Trophoblast cell (in vitro differentiated cells and primary cell): ENCODE data around the gene PBX3.

Source experiments
- DNase-seq, 2 donors: peaks; one replicate each; pipeline ENCODE4 v3.0.0-alpha.2; 2016
- H2AFZ ChIP-seq: 2 replicates; pipeline ENCODE4 v1.6.1; 2013; ENCODE audit warnings: low read length, moderate library complexity, mild to moderate bottlenecking; ENCODE audit not compliant: insufficient read depth, poor library complexity
- H2AK5ac ChIP-seq: 2 replicates; pipeline ENCODE4 v1.6.1; 2013; ENCODE audit warnings: mild to moderate bottlenecking, low read length
- H2BK120ac ChIP-seq: 2 replicates; pipeline ENCODE4 v1.6.1; 2013; ENCODE audit warnings: low read length, mild to moderate bottlenecking, moderate library complexity; ENCODE audit not compliant: insufficient read depth, poor library complexity
- H2BK12ac ChIP-seq: 2 replicates; pipeline ENCODE4 v1.6.1; 2013; ENCODE audit warnings: mild to moderate bottlenecking, low read length, moderate library complexity
- H2BK5ac ChIP-seq: 2 replicates; pipeline ENCODE4 v1.6.1; 2013; ENCODE audit warnings: low read length, low read depth, moderate library complexity, mild to moderate bottlenecking; ENCODE audit not compliant: poor library complexity
- H3K14ac ChIP-seq: 2 replicates; pipeline ENCODE4 v1.6.1; 2013; ENCODE audit warnings: mild to moderate bottlenecking, low read length
- H3K18ac ChIP-seq: 2 replicates; pipeline ENCODE4 v1.6.1; 2013; ENCODE audit warnings: mild to moderate bottlenecking, low read length
- H3K23ac ChIP-seq: 2 replicates; pipeline ENCODE4 v1.6.1; 2013; ENCODE audit warnings: low read length
- H3K27ac ChIP-seq: 2 replicates; pipeline ENCODE4 v1.5.1; 2013; ENCODE audit warnings: low read depth, mild to moderate bottlenecking, inconsistent platforms, low read length, moderate library complexity
- H3K27me3 ChIP-seq: 2 replicates; pipeline ENCODE4 v1.6.1; 2013; ENCODE audit warnings: inconsistent platforms, mild to moderate bottlenecking, low read length, moderate library complexity; ENCODE audit not compliant: insufficient read depth
- H3K36me3 ChIP-seq, 2 experiments: 1 replicate in 1 of 2; 2 replicates in 1 of 2; pipeline ENCODE4 v1.6.1; 2013; ENCODE audit warnings: low read length in 2 of 2, mild to moderate bottlenecking in 2 of 2, moderate library complexity in 1 of 2; ENCODE audit not compliant: insufficient read depth in 2 of 2, control insufficient read depth in 1 of 2
- H3K4ac ChIP-seq: 2 replicates; pipeline ENCODE4 v1.6.1; 2013; ENCODE audit warnings: low read depth, mild to moderate bottlenecking, low read length, moderate library complexity
- H3K4me1 ChIP-seq, 2 experiments: 1 replicate in 1 of 2; 2 replicates in 1 of 2; pipeline ENCODE4 v1.6.1; 2013; ENCODE audit warnings: low read length in 2 of 2, mild to moderate bottlenecking in 2 of 2, moderate library complexity in 1 of 2; ENCODE audit not compliant: insufficient read depth in 2 of 2, control insufficient read depth in 1 of 2
- H3K4me2 ChIP-seq: 2 replicates; pipeline ENCODE4 v1.6.1; 2013; ENCODE audit warnings: inconsistent platforms, mild to moderate bottlenecking, low read length, moderate library complexity
- H3K4me3 ChIP-seq: 2 replicates; pipeline ENCODE4 v1.5.1; 2013; ENCODE audit warnings: mild to moderate bottlenecking, low read depth, low read length, inconsistent platforms
- H3K79me1 ChIP-seq: one replicate; pipeline ENCODE4 v1.6.1; 2013; ENCODE audit warnings: low read length
- H3K79me2 ChIP-seq: 2 replicates; pipeline ENCODE4 v1.6.1; 2013; ENCODE audit warnings: low read length, mild to moderate bottlenecking; ENCODE audit not compliant: control insufficient read depth, insufficient read depth, poor library complexity
- H3K9ac ChIP-seq: 2 replicates; pipeline ENCODE4 v1.6.1; 2013; ENCODE audit warnings: mild to moderate bottlenecking, low read length
- H3K9me3 ChIP-seq: 2 replicates; pipeline ENCODE4 v1.6.1; 2013; ENCODE audit warnings: low read depth, mild to moderate bottlenecking, control low read depth, inconsistent platforms, low read length; ENCODE audit not compliant: insufficient read depth
- H4K12ac ChIP-seq: 2 replicates; pipeline ENCODE4 v1.6.1; 2013; ENCODE audit warnings: low read depth, mild to moderate bottlenecking, low read length, moderate library complexity
- H4K8ac ChIP-seq: 2 replicates; pipeline ENCODE4 v1.6.1; 2013; ENCODE audit warnings: low read depth, mild to moderate bottlenecking, low read length, moderate library complexity
- H4K91ac ChIP-seq: one replicate; pipeline ENCODE4 v1.6.1; 2013; ENCODE audit warnings: low read depth, mild to moderate bottlenecking, low read length, moderate library complexity
- WGBS: extraction: QIAGEN DNeasy Blood & Tissue Kit; methylation state at CpG from one replicate; pipeline ENCODE4 v1.1.7; 2013; ENCODE audit warnings: missing lambda C conversion rate; ENCODE audit not compliant: insufficient read length, insufficient coverage; ENCODE audit errors: extremely low coverage; 5-methylcytosine and 5-hydroxymethylcytosine counted together

The PBX3 gene

DNA sequence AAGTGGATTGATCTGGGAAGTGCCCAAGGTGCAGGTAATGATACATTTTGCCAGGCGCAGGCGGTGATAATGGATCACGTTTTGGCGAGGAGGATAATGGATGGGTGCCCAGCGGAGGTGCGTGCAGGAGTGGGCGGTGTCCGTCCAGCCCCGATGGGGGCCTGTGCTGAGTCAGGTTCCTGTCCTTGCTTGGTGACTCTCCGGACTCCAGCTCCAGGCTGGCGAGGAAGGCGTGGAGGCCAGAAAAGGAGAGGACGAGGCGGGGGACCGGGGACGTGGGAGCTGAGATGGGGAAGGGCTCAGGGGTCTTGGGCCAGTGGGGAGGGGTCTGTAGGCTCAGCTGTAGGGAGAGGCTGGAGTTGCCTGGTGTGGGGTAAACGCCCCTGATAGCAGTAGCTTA is 268.3 kb downstream of the PBX3 start:
- H2BK5ac ChIP-seq = no peak overlapping the region
- DNase-seq = no peak
- no peaks in the 10 kb centered on the region for H3K36me3 ChIP-seq
- H3K4me1 ChIP-seq = no peaks in the 10 kb centered on the region
- no CpG with 5 or more reads among the region's 17 CpGs for WGBS
- H4K12ac ChIP-seq = no peak overlapping the region
- no peak overlapping the region for H3K14ac ChIP-seq
- no peak overlapping the region for H4K91ac ChIP-seq
- peaks cover 2% of the 10 kb centered on the region for H3K9me3 ChIP-seq
- no peak overlapping the region for H4K8ac ChIP-seq
- no peaks in the 10 kb centered on the region for H3K27me3 ChIP-seq
- no peak overlapping the region for H3K4me3 ChIP-seq
- no peak overlapping the region for H3K4me2 ChIP-seq
- no peak overlapping the region for H2AFZ ChIP-seq
- H3K79me1 ChIP-seq = no peaks in the 10 kb centered on the region
- no peak overlapping the region for H2AK5ac ChIP-seq
- H2BK12ac ChIP-seq = no peak overlapping the region
- no peak overlapping the region for H3K18ac ChIP-seq
- no peaks in the 10 kb centered on the region for H3K79me2 ChIP-seq
- no peak overlapping the region for H2BK120ac ChIP-seq
- no peak overlapping the region for H3K9ac ChIP-seq
- H3K27ac ChIP-seq = no peak overlapping the region
- no peak overlapping the region for H3K4ac ChIP-seq
- H3K23ac ChIP-seq = no peak overlapping the region

DNA sequence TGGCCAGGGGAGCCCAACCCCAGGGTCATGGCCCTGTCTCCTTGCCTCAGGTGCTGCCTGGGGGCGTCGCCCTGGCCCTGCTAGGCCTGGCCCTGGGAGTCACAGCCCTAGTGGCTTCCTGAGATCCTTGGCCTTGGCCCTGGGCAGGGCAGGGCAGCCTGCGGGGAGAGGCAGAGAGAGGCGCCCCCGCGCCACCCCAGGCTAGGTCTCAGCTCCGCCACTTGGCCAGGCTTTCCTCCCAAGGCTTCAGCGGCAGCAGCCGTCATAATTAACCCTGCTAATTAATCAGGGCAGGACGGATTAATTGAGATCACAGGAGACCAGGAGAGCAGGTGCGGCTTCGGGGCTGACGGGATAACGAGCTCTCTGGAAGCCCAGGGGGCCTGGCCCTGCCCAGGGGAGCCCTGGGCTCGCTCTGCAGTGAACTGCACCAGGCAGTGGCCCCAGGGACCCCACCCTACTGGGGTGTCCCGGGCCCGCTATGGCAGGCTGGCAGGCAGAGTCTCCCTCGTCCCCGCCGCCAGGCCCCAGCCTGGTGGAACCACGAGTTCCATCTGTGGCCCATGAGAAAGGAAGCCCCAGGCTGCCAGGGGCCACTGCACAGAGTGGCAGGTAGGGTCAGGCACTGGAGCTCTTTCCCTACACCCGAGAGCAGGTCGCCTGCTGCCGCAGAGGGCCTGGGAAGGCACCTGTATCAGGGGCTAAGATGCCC is 269.6 kb downstream of the PBX3 start:
- Histone ChIP-seq H4K91ac (no peak overlapping the region), H3K79me2 (no peaks in the 10 kb centered on the region), H3K23ac (no peak overlapping the region), H3K18ac (no peak overlapping the region), H4K8ac (no peak overlapping the region), H3K9ac (no peak overlapping the region), H3K4me3 (no peak overlapping the region), H2BK12ac (no peak overlapping the region), H2BK120ac (no peak overlapping the region), H3K4me1 (no peaks in the 10 kb centered on the region), H2AFZ (no peak overlapping the region), H2BK5ac (no peak overlapping the region), H3K36me3 (no peaks in the 10 kb centered on the region), H3K9me3 (peaks cover 5% of the 10 kb centered on the region), H3K79me1 (no peaks in the 10 kb centered on the region), H2AK5ac (no peak overlapping the region), H3K4ac (no peak overlapping the region), H3K27me3 (no peaks in the 10 kb centered on the region), H3K27ac (no peak overlapping the region), H4K12ac (no peak overlapping the region), H3K14ac (no peak overlapping the region), H3K4me2 (no peak overlapping the region)
- WGBS = no CpG with 5 or more reads among the region's 24 CpGs
- no peak for DNase-seq
